NCI-H1092 treated with DMSO at 0.1 percent for 48 hours (cell line): ENCODE results near the gene C2.
"Not testable (repeated sequence)": the region's sequence is repeated elsewhere in the genome, so short reads cannot be mapped to it uniquely, and the experiment has no call there.

ENCODE experiments used
- DNase-seq: peaks from one replicate; lab custom pipeline; 2025; lab: John Stamatoyannopoulos, UW

C2 gene

GRCh38 chr6:31899215-31899614 lies 28.3 kb upstream of the C2 start:
- DNase-seq: no peak

GRCh38 chr6:31899882-31900722 lies 27.4 kb upstream of the C2 start:
- no peak for DNase-seq

GRCh38 chr6:31900917-31901414 lies 26.6 kb upstream of the C2 start:
- DNase-seq: no peak

GRCh38 chr6:31901415-31901952 lies 26.0 kb upstream of the C2 start:
- DNase-seq: peak; percentile 30

- DNase-seq: peak; percentile 87
These were observed 25.4 kb upstream of the C2 start, which contains the start of gene ZBTB12 for GRCh38 chr6:31901953-31902643. Gene ZBTB12 (minus strand): TSS chr6:31902086. CDS start chr6:31901305, 781 bp downstream.

- no peak for DNase-seq
These were observed 23.6 kb upstream of the C2 start for GRCh38 chr6:31903957-31904356.

- DNase-seq: no peak
These were observed 22.5 kb upstream of the C2 start for GRCh38 chr6:31905041-31905440.

- no peak for DNase-seq
These were observed 21.4 kb upstream of the C2 start for GRCh38 chr6:31906122-31906521.

GRCh38 chr6:31906727-31907126 lies 20.8 kb upstream of the C2 start:
- not testable (repeated sequence) for DNase-seq

GRCh38 chr6:31907158-31907813 lies 20.2 kb upstream of the C2 start:
- DNase-seq: no peak

- DNase-seq: not testable (repeated sequence)
These were observed 19.3 kb upstream of the C2 start for GRCh38 chr6:31908255-31908654.

- DNase-seq: no peak
These were observed 18.7 kb upstream of the C2 start for GRCh38 chr6:31908791-31909190.

DNA sequence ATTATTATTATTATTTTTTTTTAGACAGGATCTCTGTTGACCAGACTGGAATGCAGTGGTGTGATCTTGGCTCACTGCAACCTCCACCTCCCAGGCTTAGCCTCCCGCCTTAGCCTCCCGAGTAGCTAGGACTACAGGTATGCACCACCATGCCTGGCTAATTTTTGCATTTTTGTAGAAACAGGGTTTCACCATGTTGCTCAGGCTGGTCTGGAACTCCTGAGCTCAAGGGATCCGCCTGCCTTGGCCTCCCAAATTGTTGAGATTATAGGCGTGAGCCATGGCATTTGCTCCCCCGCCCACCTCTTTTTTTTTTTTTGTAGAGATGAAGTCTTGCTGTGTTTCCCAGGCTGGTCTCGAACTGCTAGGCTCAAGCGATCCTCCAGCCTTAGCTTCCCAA lies 18.2 kb upstream of the C2 start:
- DNase-seq: not testable (repeated sequence)

DNA sequence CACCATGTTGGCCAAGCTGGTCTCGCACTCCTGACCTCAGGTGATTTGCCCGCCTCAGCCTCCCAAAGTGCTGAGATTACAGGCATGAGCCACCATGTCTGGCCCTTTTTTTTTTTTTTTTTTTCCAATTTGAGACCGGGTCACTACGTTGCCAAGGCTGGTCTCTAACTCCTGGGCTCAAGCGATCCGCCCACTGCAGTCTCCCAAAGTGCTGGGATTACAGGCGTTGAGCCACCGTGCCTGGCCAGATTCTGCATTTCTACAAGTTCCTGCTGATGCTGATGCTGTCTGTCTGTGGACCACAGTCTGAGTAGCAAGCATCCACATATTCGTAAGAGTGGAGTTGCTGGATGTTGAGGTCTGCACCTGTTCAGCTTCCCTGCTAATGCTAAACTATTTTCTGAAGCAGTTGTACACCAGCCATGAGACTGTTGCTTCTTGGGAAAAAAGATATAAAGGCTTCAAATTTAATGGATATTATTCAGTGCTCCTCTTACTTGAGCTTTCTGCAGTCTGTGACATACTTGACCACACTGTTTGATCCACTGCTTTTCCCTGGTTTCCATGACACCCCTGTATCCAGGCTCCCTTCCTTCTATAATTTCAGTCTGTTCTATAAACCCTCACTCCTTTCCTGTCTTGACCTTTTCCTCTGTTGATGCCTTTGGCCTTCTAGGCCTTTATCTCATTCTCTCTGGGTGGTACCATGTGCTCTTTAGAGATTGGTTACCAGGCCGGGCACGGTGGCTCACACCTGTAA lies 15.5 kb upstream of the C2 start:
- no peak for DNase-seq

- no peak for DNase-seq
These were observed 12.2 kb upstream of the C2 start for GRCh38 chr6:31915351-31915750.

DNA sequence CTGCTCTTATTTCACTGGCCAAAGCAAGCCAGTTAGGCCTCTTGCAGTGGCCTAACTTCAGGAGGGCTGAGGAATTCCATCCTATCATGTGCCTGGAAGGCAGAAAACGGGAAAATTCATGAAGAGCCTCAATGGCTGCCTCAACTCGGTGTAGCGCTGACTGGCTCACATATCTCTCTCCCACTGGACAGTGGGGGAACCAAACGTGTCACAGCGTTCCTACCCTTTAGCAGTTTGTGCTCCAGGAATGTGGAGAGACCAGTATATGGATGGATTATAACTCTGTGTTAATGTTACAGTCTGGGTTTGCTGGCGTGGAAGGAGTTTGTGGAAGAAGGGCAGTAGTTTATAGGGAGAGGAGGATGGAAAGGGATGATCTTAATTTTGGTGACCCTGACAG lies 11.8 kb upstream of the C2 start:
- DNase-seq: no peak

GRCh38 chr6:31918069-31918720 lies 9.3 kb upstream of the C2 start:
- DNase-seq: no peak

DNA sequence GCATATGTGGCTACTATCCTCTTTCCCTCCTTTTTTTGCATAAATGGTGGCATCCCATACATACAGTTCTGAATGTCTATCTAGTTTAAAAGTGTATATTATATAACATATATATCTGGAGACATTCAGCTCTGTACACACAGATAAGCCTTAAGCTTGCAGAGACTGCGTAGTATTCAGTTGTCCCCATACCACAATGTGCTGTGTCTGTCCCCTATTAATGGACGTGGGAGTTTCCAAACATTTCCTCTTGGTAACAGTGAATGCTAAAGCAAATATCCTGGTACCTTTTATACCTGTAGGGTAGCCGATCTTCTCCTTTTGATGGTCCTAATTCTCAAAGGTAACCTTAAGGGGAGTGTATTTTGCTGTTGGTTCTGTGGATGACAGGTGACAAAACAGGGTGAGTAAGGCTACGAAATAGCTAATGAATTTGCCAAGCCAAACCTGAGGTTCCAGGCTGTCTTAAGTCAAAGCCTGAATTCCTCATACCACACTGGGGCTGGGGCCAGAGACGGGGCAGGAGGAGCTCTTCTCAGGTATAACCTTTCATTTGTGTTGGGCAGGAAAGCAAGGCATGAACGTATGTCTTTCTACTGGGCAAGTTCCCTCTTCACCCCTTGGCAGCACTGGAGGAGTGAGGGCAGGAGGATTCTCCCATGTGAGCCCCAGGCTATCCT lies 7.8 kb upstream of the C2 start:
- no peak for DNase-seq

- DNase-seq: no peak
These were observed 6.7 kb upstream of the C2 start for GRCh38 chr6:31920811-31921210.

- DNase-seq: peak; percentile 15
These were observed 4.6 kb upstream of the C2 start for GRCh38 chr6:31922942-31923341.
